ENCODE data around the gene PCP4. TPM values are rescaled to one million over a fixed set of nuclear protein-coding genes. Genes with fewer than 3 reads are reported as not detected.

Gene PCP4
- total and polyA plus RNA-seq, 4 donors: 0.20 TPM; not detected in 3

- H3K4me1 ChIP-seq (ENCODE audit: control insufficient read depth in 4 of 4, insufficient read depth in 4 of 4, low read length in 3 of 4): no peaks in the 10 kb centered on the region
- no peak overlapping the region for H3K9ac ChIP-seq (ENCODE audit: low read depth in 1 of 2, low read length in 2 of 2)
- H3K36me3 ChIP-seq (ENCODE audit: control insufficient read depth in 4 of 4, insufficient read depth in 3 of 4, low read depth in 1 of 4, low read length in 3 of 4): no peaks in the 10 kb centered on the region
- no peaks in the 10 kb centered on the region for H3K9me3 ChIP-seq (ENCODE audit: control insufficient read depth in 4 of 4, low read length in 3 of 4)
- no peak for DNase-seq (ENCODE audit: low spot score)
- H3K27ac ChIP-seq (ENCODE audit: low read depth in 1 of 2, low read length in 2 of 2): no peak overlapping the region
- WGBS: 73% methylated on average over 6 of the region's 6 CpGs
- H3K27me3 ChIP-seq (ENCODE audit: control insufficient read depth in 4 of 4, insufficient read depth in 4 of 4, low read length in 3 of 4): peaks cover 0 to 13% (median under 1%) of the 10 kb centered on the region in 4 donors
- TF ChIP-seq SP1 (IDR thresholded peaks at IDR 0.05) (no peak), ATF3 (IDR thresholded peaks at IDR 0.05) (no peak), EGR1 (IDR thresholded peaks at IDR 0.05; ENCODE audit: low read depth in 2 of 2) (no peak), RXRA (IDR thresholded peaks at IDR 0.05) (no peak), GABPA (IDR thresholded peaks at IDR 0.05 in 1 of 2, conservative IDR thresholded peaks at IDR 0.05 in 1 of 2) (no peak), HNF4G (IDR thresholded peaks at IDR 0.05) (no peak), MAX (IDR thresholded peaks at IDR 0.05) (no peak), YY1 (IDR thresholded peaks at IDR 0.05) (no peak), RAD21 (IDR thresholded peaks at IDR 0.05) (no peak), FOXA1 (IDR thresholded peaks at IDR 0.05) (no peak), TAF1 (conservative IDR thresholded peaks at IDR 0.05) (no peak), JUND (IDR thresholded peaks at IDR 0.05) (no peak), HNF4A (conservative IDR thresholded peaks at IDR 0.05) (no peak), NR2F2 (IDR thresholded peaks at IDR 0.05) (no peak), FOXA2 (IDR thresholded peaks at IDR 0.05) (no peak)
- TF ChIP-seq, protein P1, sequence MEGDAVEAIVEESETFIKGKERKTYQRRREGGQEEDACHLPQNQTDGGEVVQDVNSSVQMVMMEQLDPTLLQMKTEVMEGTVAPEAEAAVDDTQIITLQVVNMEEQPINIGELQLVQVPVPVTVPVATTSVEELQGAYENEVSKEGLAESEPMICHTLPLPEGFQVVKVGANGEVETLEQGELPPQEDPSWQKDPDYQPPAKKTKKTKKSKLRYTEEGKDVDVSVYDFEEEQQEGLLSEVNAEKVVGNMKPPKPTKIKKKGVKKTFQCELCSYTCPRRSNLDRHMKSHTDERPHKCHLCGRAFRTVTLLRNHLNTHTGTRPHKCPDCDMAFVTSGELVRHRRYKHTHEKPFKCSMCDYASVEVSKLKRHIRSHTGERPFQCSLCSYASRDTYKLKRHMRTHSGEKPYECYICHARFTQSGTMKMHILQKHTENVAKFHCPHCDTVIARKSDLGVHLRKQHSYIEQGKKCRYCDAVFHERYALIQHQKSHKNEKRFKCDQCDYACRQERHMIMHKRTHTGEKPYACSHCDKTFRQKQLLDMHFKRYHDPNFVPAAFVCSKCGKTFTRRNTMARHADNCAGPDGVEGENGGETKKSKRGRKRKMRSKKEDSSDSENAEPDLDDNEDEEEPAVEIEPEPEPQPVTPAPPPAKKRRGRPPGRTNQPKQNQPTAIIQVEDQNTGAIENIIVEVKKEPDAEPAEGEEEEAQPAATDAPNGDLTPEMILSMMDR (IDR thresholded peaks at IDR 0.05; ENCODE audit: low read depth, low read length, missing input control): no peak
- TF ChIP-seq, protein P2, sequence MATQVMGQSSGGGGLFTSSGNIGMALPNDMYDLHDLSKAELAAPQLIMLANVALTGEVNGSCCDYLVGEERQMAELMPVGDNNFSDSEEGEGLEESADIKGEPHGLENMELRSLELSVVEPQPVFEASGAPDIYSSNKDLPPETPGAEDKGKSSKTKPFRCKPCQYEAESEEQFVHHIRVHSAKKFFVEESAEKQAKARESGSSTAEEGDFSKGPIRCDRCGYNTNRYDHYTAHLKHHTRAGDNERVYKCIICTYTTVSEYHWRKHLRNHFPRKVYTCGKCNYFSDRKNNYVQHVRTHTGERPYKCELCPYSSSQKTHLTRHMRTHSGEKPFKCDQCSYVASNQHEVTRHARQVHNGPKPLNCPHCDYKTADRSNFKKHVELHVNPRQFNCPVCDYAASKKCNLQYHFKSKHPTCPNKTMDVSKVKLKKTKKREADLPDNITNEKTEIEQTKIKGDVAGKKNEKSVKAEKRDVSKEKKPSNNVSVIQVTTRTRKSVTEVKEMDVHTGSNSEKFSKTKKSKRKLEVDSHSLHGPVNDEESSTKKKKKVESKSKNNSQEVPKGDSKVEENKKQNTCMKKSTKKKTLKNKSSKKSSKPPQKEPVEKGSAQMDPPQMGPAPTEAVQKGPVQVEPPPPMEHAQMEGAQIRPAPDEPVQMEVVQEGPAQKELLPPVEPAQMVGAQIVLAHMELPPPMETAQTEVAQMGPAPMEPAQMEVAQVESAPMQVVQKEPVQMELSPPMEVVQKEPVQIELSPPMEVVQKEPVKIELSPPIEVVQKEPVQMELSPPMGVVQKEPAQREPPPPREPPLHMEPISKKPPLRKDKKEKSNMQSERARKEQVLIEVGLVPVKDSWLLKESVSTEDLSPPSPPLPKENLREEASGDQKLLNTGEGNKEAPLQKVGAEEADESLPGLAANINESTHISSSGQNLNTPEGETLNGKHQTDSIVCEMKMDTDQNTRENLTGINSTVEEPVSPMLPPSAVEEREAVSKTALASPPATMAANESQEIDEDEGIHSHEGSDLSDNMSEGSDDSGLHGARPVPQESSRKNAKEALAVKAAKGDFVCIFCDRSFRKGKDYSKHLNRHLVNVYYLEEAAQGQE (IDR thresholded peaks at IDR 0.05): no peak
- TF ChIP-seq, protein P3, sequence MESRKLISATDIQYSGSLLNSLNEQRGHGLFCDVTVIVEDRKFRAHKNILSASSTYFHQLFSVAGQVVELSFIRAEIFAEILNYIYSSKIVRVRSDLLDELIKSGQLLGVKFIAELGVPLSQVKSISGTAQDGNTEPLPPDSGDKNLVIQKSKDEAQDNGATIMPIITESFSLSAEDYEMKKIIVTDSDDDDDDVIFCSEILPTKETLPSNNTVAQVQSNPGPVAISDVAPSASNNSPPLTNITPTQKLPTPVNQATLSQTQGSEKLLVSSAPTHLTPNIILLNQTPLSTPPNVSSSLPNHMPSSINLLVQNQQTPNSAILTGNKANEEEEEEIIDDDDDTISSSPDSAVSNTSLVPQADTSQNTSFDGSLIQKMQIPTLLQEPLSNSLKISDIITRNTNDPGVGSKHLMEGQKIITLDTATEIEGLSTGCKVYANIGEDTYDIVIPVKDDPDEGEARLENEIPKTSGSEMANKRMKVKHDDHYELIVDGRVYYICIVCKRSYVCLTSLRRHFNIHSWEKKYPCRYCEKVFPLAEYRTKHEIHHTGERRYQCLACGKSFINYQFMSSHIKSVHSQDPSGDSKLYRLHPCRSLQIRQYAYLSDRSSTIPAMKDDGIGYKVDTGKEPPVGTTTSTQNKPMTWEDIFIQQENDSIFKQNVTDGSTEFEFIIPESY (IDR thresholded peaks at IDR 0.05): no peak
- no peak overlapping the region for H3K4me3 ChIP-seq (ENCODE audit: low read depth in 1 of 3, low read length in 3 of 3)
These were observed 21.6 kb upstream of the PCP4 start for GRCh38 chr21:39845571-39846130.
